Fibroblast of upper back skin (primary cell): ENCODE results near the gene KYNU.
"Not testable (repeated sequence)": the region's sequence is repeated elsewhere in the genome, so short reads cannot be mapped to it uniquely, and the experiment has no call there.

Experiments used
- DNase-seq: peaks from one replicate; pipeline ENCODE4 v3.0.0-alpha.2; 2013

Gene KYNU

DNA sequence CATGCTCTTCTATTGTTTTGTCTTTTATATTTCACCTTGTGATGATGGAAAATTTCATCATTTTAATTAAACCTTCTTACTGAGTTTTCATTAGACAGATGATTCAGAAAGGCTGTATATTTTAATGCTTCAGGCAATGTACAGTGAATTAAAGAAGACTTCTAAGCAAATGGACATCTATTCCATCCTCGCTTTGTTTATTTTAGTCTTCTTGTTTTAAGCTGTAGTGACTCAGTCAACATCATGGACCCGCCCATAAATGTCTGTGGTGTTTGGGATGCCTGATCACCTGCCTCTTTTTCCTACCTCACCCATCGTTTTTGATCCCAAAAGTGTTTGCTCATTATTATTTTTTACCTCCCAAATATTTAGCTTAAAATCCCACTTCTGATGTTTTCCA lies 43.1 kb downstream of the KYNU start:
- DNase-seq = no peak

DNA sequence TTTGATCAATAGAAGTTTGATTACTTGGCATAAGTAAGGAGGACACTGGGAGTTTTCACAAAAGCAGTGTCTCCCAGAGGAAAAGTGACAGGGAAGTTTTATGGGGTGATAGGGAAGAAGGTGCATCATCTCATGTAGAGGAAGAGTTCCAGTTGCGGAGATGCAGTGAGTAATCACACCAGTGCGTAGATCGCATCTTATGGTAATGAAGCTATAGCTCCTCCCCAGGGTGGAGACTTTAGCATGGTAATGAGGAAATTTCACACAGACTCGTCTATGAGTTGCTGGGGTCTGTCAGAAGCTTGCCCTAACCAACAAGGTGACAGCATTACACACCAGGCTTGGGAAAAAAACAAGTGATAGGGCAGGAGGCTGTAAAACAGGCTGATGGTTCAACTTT lies 49.0 kb downstream of the KYNU start:
- no peak for DNase-seq

- DNase-seq = no peak
Observed at GRCh38 chr2:142930835-142931398, 53.5 kb downstream of the KYNU start.

GRCh38 chr2:142933916-142934315 lies 56.5 kb downstream of the KYNU start:
- DNase-seq = no peak

DNA sequence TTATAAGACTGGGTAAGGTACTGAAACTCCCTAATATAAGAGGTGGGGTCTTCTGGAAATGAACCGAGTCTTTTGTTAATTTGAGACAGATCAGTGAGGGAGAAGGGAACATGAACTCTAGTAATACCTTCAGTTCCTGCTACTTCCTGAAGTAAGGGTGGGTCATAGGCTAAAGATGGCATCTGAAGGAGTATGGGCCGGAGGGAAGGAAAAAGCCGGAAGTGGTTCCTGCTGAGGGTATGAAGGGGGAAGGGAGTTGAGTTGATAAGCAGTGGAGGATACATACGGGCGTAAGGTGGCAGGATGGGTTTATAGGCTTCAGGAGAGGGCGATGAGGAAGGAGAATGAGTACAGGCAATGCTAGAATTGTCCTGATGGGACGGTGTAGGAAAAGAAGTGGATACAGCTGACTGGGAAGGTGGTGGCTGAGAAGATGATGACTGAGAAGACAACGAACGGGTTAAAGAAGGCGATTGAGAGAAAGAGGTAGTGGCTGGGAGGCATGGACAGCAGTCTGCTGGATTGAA lies 58.2 kb downstream of the KYNU start:
- no peak for DNase-seq

DNA sequence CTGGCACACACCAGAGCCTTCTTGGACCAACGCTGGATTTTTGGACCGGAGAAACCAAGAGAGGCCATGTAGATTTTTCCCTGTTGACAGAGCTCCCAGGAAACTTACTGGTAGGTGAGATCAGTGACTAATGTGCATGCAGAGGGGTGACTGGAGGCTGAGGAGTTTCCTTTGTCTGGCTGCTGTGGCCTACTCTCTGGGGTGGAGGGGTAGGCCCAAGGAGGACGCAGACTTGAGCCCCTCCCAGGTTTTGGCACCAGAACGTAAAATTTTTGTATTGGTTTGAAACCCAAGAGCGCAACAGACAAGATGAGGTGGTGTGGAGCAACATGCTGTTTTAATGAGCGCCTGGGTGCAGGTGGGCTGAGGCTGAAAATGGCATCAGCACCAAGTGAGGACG lies 59.2 kb downstream of the KYNU start:
- DNase-seq = no peak

DNA sequence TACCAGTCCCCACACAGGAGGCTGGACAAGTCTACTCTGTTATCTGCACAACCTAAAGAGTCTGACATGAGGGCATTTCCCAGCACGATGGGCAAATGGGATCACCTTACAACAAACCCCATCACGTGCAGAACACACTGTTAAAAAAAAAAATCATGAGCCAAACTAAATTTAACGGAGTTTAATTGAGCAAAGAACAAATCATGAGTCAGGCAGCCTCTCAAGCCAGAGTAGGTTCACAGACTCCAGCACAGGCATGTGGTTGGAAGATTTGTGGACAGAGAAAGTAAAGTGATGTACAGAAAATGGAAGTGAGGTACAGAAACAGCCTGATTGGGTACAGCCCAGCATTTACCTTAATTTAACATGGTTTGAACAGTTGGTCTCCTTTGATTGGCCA lies 59.9 kb downstream of the KYNU start:
- DNase-seq = no peak

DNA sequence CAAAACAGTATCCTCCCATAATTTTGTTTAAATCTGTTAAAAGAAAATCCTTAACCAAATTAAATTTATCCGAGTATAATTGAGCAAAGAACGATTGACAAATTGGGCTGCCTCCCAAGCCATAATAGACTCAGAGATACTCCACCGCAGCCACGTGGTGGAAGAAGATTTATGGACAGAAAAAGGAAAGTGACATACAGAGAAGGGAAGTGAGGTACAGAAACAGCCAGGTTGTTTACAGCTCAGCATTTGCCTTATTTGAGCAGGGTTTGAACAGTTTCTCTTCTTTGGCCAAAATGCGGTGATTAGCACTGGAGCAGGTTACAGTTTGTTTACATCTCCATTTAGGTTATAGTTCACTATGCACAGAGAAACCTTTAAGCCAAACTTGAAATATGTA lies 60.8 kb downstream of the KYNU start:
- DNase-seq = no peak

DNA sequence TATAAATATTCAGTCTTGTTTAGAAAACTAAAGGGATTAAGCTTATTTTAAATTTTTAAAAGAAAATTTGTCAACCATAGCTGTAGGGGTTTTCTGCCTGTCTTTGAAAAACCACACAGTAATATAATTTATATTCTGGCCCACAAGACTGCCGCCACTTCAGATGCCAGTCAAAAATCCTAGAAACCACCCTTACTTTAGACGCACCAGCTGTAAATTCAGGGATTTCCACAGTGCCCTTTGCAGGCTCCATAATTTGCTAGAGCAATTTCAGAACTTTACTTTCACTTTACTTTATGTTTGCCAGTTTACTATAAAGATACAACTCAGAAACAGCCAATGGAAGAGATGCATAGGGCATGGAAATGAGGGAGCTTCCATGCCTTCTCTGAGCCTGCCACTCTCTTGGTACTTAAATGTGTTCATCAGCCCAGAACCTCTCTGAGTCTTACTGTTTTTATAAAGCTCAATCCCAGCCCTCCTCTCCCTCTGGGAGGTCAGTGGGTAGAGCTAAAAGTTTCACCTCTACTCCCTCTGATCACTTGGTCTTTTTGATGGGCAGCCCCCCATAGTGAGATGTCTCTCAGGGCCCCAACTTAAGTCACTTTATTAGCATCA lies 63.3 kb downstream of the KYNU start:
- DNase-seq = no peak

GRCh38 chr2:142942690-142943089 lies 65.2 kb downstream of the KYNU start:
- no peak for DNase-seq

- peak; percentile 14 for DNase-seq
Observed at GRCh38 chr2:142944264-142944663, 66.8 kb downstream of the KYNU start.

DNA sequence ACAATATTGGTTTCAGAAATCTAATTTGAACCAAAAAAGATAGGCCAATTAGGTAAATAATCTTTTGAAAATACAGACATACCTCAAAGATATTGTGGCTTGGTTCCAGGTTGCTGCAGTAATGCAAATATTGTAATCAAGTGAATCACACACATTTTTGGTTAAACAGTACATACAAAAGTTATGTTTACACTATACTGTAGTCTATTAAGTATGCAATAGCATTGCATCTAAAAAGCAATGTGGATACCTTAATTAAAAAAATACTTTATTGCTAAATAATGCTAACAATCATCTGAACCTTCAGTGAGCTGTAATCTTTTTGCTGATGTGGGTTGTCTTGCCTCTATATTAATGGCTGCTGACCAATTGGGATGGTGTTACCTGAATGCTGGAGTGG lies 67.3 kb downstream of the KYNU start:
- DNase-seq = peak; percentile 10

GRCh38 chr2:142946941-142947340 lies 69.5 kb downstream of the KYNU start:
- DNase-seq = no peak

DNA sequence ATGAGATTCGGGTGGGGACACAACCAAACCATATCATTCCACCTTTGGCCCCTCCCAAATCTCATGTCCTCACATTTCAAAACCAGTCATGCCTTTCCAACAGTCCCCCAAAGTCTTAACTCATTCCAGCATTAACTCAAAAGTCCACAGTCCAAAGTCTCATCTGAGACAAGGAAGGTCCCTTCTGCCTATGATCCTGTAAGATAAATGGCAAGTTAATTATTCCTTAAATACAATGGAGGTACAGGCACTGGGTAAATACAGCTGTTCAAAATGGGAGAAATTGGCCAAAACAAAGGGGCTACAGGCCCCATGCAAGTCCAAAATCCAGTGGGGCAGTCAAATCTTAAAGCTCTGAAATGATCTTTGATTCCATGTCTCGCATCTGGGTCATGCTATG lies 71.3 kb downstream of the KYNU start:
- DNase-seq = not testable (repeated sequence)

- not testable (repeated sequence) for DNase-seq
Observed at GRCh38 chr2:142950323-142950722, 72.9 kb downstream of the KYNU start.

DNA sequence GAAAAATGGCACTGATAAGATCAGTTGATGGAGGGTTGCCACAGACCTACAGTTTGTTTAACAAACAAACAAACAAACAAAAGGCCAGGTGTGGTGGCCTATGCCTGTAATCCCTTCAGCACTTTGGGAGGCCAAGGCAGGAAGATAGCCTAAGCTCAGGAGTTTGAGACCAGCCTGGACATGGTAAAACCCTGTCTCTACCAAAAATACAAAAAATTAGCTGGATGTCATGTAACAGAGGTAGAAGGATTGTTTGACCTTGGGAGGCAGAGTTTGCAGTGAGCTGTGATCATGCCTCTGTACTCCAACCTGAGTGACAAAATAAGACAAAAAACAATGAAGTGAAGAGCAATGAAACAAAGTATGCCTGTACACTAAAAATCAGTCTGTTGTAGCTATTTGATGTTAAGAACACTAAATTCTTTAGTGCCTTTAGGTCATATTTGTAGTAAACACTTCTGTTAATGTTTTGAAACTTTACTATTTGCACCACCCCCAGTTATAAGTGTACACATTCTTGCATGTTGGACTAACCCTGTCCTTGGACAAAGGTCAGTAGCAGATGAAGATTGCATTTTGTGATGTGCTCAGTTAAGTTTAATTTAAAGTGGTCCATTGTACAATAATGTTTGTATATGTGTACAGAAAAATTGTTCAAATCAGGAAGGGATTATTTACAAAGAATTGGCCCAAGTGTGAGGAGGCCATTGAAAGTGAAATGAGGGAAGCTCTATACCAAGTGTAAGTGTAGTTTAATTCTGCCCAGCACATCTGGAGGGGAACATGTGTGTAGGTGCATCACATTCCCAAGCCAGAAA lies 73.9 kb downstream of the KYNU start:
- no peak for DNase-seq

GRCh38 chr2:142952018-142952417 lies 74.6 kb downstream of the KYNU start:
- no peak for DNase-seq

GRCh38 chr2:142952793-142953494 lies 75.5 kb downstream of the KYNU start:
- no peak for DNase-seq

- DNase-seq = no peak
Observed at GRCh38 chr2:142954493-142954892, 77.0 kb downstream of the KYNU start.

- no peak for DNase-seq
Observed at GRCh38 chr2:142957144-142957543, 79.7 kb downstream of the KYNU start.

GRCh38 chr2:142961202-142961601 lies 83.7 kb downstream of the KYNU start:
- DNase-seq = no peak

GRCh38 chr2:142965443-142965842 lies 88.0 kb downstream of the KYNU start:
- peak; percentile 75 for DNase-seq

GRCh38 chr2:142966284-142966683 lies 88.8 kb downstream of the KYNU start:
- DNase-seq = peak; percentile 72
